Stimulated activated naive CD4-positive, alpha-beta T cell (primary cell): ENCODE results near the gene SUN1.
A peak's percentile ranks its signal among the peaks of the same experiment; 100 is the strongest.

ENCODE experiments used
- DNase-seq, 6 experiments: peaks; one replicate each; lab custom pipeline; 2025; lab: John Stamatoyannopoulos, UW

Gene SUN1

GRCh38 chr7:876972-877311 is 44.7 kb downstream of the SUN1 start:
- no peak for DNase-seq

- DNase-seq = peak in 1 of 6 experiments; percentile 26
Observed at GRCh38 chr7:877312-878232, 45.3 kb downstream of the SUN1 start.

- no peak for DNase-seq
Observed at GRCh38 chr7:879093-879492, 46.8 kb downstream of the SUN1 start.

GRCh38 chr7:879706-880105 is 47.4 kb downstream of the SUN1 start:
- DNase-seq = no peak

GRCh38 chr7:880450-880849 is 48.2 kb downstream of the SUN1 start:
- DNase-seq = no peak

- no peak for DNase-seq
Observed at GRCh38 chr7:881441-882234, 49.4 kb downstream of the SUN1 start.

- no peak for DNase-seq
Observed at GRCh38 chr7:882336-883035, 50.2 kb downstream of the SUN1 start.

GRCh38 chr7:883055-884021 is 51.1 kb downstream of the SUN1 start:
- DNase-seq = no peak

GRCh38 chr7:884191-885003 is 52.1 kb downstream of the SUN1 start:
- no peak for DNase-seq

GRCh38 chr7:885261-885892 is 53.1 kb downstream of the SUN1 start:
- DNase-seq = no peak

GRCh38 chr7:885893-886625 is 53.8 kb downstream of the SUN1 start:
- no peak for DNase-seq

GRCh38 chr7:886626-887487 is 54.6 kb downstream of the SUN1 start:
- no peak for DNase-seq

- no peak for DNase-seq
Observed at GRCh38 chr7:887488-887820, 55.2 kb downstream of the SUN1 start.

GRCh38 chr7:888081-889024 is 56.1 kb downstream of the SUN1 start:
- no peak for DNase-seq

GRCh38 chr7:889025-889390 is 56.7 kb downstream of the SUN1 start:
- DNase-seq = no peak

GRCh38 chr7:889391-889790 is 57.1 kb downstream of the SUN1 start:
- no peak for DNase-seq

- no peak for DNase-seq
Observed at GRCh38 chr7:890868-891267, 58.6 kb downstream of the SUN1 start.
